GM23338 (cell line): ENCODE data around the gene DLX5. TPM values are rescaled to one million over a fixed set of nuclear protein-coding genes. Genes with fewer than 3 reads are reported as not detected.

Experiments
- ATAC-seq: fragments of 200-7000 bp; cut with Tn5 transposase; 3 replicates; pipeline ENCODE4 v1.9.1; 2020
- DNase-seq: peaks from one replicate; pipeline ENCODE4 v3.0.0-alpha.2; 2015; ENCODE audit warnings: low spot score
- H2AFZ ChIP-seq: fragments of 200-600 bp; sonication (generic); 2 replicates; pipeline ENCODE4 v1.8.0; 2016; ENCODE audit warnings: antibody characterized with exemption, mild to moderate bottlenecking, moderate library complexity
- H3F3A ChIP-seq: fragments of 200-600 bp; sonication (generic); replicated peaks from 2 replicates; pipeline ENCODE4 v1.8.0; 2017; ENCODE audit warnings: antibody characterized with exemption, mixed run types, low read depth
- H3K27ac ChIP-seq: fragments of 200-600 bp; sonication (generic); 2 replicates; pipeline ENCODE4 v1.6.1; 2016; ENCODE audit warnings: low read depth
- H3K27me3 ChIP-seq: fragments of 200-600 bp; sonication (generic); 2 replicates; pipeline ENCODE4 v1.8.0; 2016; ENCODE audit warnings: mild to moderate bottlenecking, mixed run types, moderate library complexity; ENCODE audit not compliant: insufficient read depth
- H3K36me3 ChIP-seq: fragments of 200-600 bp; sonication (generic); 2 replicates; pipeline ENCODE4 v1.8.0; 2016; ENCODE audit warnings: mild to moderate bottlenecking; ENCODE audit not compliant: insufficient read depth
- H3K4me1 ChIP-seq: fragments of 200-600 bp; sonication (generic); 2 replicates; pipeline ENCODE4 v1.8.0; 2016; ENCODE audit warnings: mild to moderate bottlenecking, moderate library complexity; ENCODE audit not compliant: insufficient read depth
- H3K4me2 ChIP-seq: fragments of 200-600 bp; sonication (generic); 2 replicates; pipeline ENCODE4 v1.7.1; 2017; ENCODE audit warnings: mixed run types
- H3K4me3 ChIP-seq: fragments of 200-600 bp; sonication (generic); 2 replicates; pipeline ENCODE4 v1.6.1; 2016; ENCODE audit warnings: mixed run types
- H3K79me2 ChIP-seq: fragments of 200-600 bp; sonication (generic); replicated peaks from 2 replicates; pipeline ENCODE4 v1.8.0; 2017; ENCODE audit warnings: mild to moderate bottlenecking; ENCODE audit not compliant: insufficient read depth
- H3K9me2 ChIP-seq: fragments of 200-600 bp; sonication (generic); 2 replicates; pipeline ENCODE4 v1.8.0; 2017; ENCODE audit not compliant: insufficient read depth
- H4K20me1 ChIP-seq: fragments of 200-600 bp; sonication (generic); replicated peaks from 2 replicates; pipeline ENCODE4 v1.8.0; 2017; ENCODE audit warnings: mild to moderate bottlenecking; ENCODE audit not compliant: insufficient read depth
- H3K27ac Mint-ChIP-seq: 2 replicates; pipeline ENCODE4 v1.8.0; 2020; ENCODE audit warnings: inconsistent platforms, mild to moderate bottlenecking, moderate library complexity, mixed read lengths
- H3K27me3 Mint-ChIP-seq: 3 replicates; pipeline ENCODE4 v1.8.0; 2022; ENCODE audit warnings: low read depth, mild to moderate bottlenecking, moderate library complexity, mixed read lengths, inconsistent platforms; ENCODE audit not compliant: insufficient read depth, poor library complexity
- H3K36me3 Mint-ChIP-seq: 3 replicates; pipeline ENCODE4 v1.8.0; 2021; ENCODE audit warnings: low read depth, mild to moderate bottlenecking, inconsistent platforms, moderate library complexity, mixed read lengths
- H3K4me1 Mint-ChIP-seq: 3 replicates; pipeline ENCODE4 v1.8.0; 2020; ENCODE audit warnings: mild to moderate bottlenecking, inconsistent platforms, mixed read lengths
- H3K4me3 Mint-ChIP-seq: 3 replicates; pipeline ENCODE4 v1.8.0; 2021; ENCODE audit warnings: moderate library complexity, mild to moderate bottlenecking, inconsistent platforms, mixed read lengths
- H3K9me3 Mint-ChIP-seq: 3 replicates; pipeline ENCODE4 v1.8.0; 2020; ENCODE audit warnings: moderate library complexity, mild to moderate bottlenecking, inconsistent platforms, mixed read lengths
- CREB1 ChIP-seq: fragments of 250-450 bp; sonication (Bioruptor Pico); IDR thresholded peaks from 2 replicates; pipeline ENCODE4 v1.5.0; 2020; ENCODE audit warnings: low read depth, mild to moderate bottlenecking, moderate library complexity
- EZH2 ChIP-seq: fragments of 200-600 bp; sonication (generic); IDR thresholded peaks from one replicate; pipeline ENCODE4 v1.8.0; 2017; ENCODE audit warnings: antibody characterized with exemption, mild to moderate bottlenecking, low read depth; ENCODE audit not compliant: unreplicated experiment
- EZH2phosphoT487 ChIP-seq: fragments of 200-600 bp; sonication (generic); IDR thresholded peaks from one replicate; pipeline ENCODE4 v1.8.1; 2018; ENCODE audit warnings: antibody characterized with exemption; ENCODE audit not compliant: unreplicated experiment
- STAT1 ChIP-seq: IDR thresholded peaks from one replicate; pipeline ENCODE4 v1.6.1; 2016; ENCODE audit warnings: antibody characterized with exemption; ENCODE audit not compliant: unreplicated experiment
- ZNF114 ChIP-seq: fragments of 250-450 bp; sonication (Bioruptor Pico); IDR thresholded peaks from 2 replicates; pipeline ENCODE4 v1.5.0; 2020; ENCODE audit warnings: mild to moderate bottlenecking, moderate library complexity
- polyA plus RNA-seq: library from polyadenylated mRNA; unstranded; fragments of >200 nt; fragmentation: Nextera tagmentation; extraction: Ambion mirVana; gene quantifications from 2 replicates; pipeline ENCODE4 v1.2.1, GENCODE V29; 2016
- total RNA-seq: library from RNA; depleted of rRNA; stranded (reverse); fragments of >200 nt; shearing (Covaris generic); gene quantifications from 2 replicates; pipeline ENCODE4 v1.2.3, GENCODE V29; 2014
- TF ChIP-seq, protein P1 (sequence below), 2 experiments: fragments of 200-600 bp in 1 of 2; sonication (generic) in 1 of 2; conservative IDR thresholded peaks; 2 replicates each; pipeline versions ENCODE4 v1.5.1 to v1.6.1; 2016 to 2017; ENCODE audit warnings: antibody characterized with exemption in 2 of 2, low read depth in 2 of 2, mild to moderate bottlenecking in 2 of 2, moderate library complexity in 1 of 2
- TF ChIP-seq, protein P2 (sequence below): fragments of 250-450 bp; sonication (Bioruptor Pico); IDR thresholded peaks from 2 replicates; pipeline ENCODE4 v1.5.0; 2020; ENCODE audit warnings: mild to moderate bottlenecking, moderate library complexity

The DLX5 gene
- total and polyA plus RNA-seq, 2 experiments from 2014 or later = not detected

DNA sequence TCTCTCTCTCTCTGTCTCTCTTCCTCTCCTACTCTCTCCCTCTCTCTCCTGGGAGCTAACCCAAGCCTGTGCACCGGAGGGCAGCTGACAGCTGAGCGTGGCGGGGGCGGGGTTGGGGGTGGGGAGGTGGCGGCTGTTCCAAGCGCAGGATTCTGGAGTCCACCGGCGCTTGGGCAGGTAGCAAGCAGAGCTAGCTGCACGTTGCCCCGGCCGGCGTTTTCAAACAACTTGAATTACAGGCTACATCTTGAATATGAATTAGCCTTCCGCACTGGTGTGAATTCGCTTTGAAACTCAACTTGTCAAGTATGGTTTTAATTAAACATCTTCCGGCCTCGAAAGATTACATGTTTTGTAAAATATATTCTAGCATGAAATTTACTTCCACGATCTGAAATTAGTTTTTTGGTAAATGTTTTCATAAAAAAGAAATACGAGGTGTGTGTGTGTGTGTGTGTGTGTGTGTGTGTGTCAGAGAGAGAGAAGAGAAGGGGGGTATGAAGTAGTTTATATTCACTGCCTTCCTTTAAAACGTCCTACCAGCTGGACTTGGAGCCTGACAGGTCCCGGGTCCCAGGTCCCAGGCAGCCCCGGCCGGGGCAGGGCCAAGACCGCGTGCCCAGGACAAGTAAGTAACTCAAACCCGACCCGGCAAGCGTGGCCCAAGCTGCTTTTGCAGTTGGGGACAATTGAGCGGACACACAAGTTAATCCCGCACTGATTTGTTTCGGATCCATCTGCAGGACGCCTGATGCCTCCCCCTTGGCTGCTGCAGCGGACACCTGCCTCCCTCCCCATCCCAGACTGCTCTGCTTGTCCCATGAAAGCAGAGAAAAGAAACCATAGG is 28.3 kb downstream of the DLX5 start:
- Histone ChIP-seq H3K9me2 (no peaks in the 10 kb centered on the region), H3K36me3 (no peaks in the 10 kb centered on the region), H3F3A (peaks cover 37% of the 10 kb centered on the region), H3K79me2 (no peaks in the 10 kb centered on the region), H3K4me1 (peaks cover 79% of the 10 kb centered on the region), H3K27me3 (peaks cover 100% of the 10 kb centered on the region), H4K20me1 (peaks cover 50% of the 10 kb centered on the region), H3K4me2 (peak overlapping the region; percentile 63), H3K4me3 (peak overlapping the region; percentile 31), H2AFZ (no peak overlapping the region), H3K27ac (no peak overlapping the region)
- H3K4me3 Mint-ChIP-seq = peak overlapping the region; percentile 46; the same call in 2 of the 3 replicates
- ATAC-seq (peak; percentile 30), DNase-seq (peak; percentile 78)
- H3K27me3 Mint-ChIP-seq = peaks cover 100% of the 10 kb centered on the region
- no peaks in the 10 kb centered on the region for H3K36me3 Mint-ChIP-seq
- H3K27ac Mint-ChIP-seq = no peak overlapping the region
- H3K4me1 Mint-ChIP-seq = peaks cover 70% of the 10 kb centered on the region
- TF ChIP-seq EZH2 = peak; percentile 88
- TF ChIP-seq ZNF114 = no peak
- TF ChIP-seq EZH2phosphoT487 = peak; percentile 48
- peaks cover 11% of the 10 kb centered on the region; the same call in 2 of the 3 replicates for H3K9me3 Mint-ChIP-seq

DNA sequence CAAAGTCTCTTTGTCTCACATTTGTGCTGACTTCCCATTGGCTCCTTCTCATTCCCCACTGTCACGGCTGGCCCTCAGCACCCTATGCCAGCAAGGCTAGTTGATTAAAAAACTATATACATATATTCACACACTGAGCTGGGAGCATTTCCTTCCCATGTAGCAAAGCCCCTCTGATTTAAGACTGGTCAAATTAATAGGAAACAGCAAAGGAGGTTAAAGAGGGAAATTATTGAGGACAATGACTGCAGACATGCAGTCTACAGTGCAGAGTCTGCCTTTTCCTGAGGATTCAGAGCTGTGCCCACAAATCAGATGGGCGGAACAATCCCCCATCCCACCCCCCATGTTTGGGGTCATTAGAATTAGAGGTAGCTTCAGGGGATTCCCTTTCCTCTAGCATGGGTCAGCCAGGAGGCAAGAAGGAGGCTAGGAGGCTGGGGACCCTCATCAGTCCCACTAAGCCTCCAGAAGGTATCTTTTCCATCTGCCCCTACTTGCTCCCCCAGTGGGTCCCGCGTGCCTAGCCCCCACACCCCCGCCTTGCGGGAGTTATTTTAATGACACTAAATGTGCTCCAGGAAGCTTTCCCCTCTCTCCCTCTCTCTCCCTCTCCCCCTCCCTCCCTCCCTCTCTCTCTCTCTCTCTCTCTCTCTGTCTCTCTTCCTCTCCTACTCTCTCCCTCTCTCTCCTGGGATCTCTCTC is 29.1 kb downstream of the DLX5 start:
- Histone ChIP-seq H3K27me3 (peaks cover 100% of the 10 kb centered on the region), H3K27ac (no peak overlapping the region), H3K79me2 (no peaks in the 10 kb centered on the region), H3K4me3 (peak overlapping the region; percentile 35; the same call in 1 of the 2 replicates), H3K9me2 (no peaks in the 10 kb centered on the region), H3K4me2 (peak overlapping the region; percentile 63), H3F3A (peaks cover 30% of the 10 kb centered on the region), H2AFZ (no peak overlapping the region), H3K4me1 (peaks cover 77% of the 10 kb centered on the region), H3K36me3 (no peaks in the 10 kb centered on the region), H4K20me1 (peaks cover 46% of the 10 kb centered on the region)
- H3K9me3 Mint-ChIP-seq = peaks cover 11% of the 10 kb centered on the region; the same call in 2 of the 3 replicates
- ATAC-seq = no peak
- no peak overlapping the region; the same call in 2 of the 3 replicates for H3K4me3 Mint-ChIP-seq
- no peaks in the 10 kb centered on the region for H3K36me3 Mint-ChIP-seq
- H3K27ac Mint-ChIP-seq = no peak overlapping the region
- H3K4me1 Mint-ChIP-seq = peaks cover 62% of the 10 kb centered on the region
- H3K27me3 Mint-ChIP-seq = peaks cover 100% of the 10 kb centered on the region
- DNase-seq = no peak
- TF ChIP-seq EZH2 (no peak), EZH2phosphoT487 (no peak), CREB1 (CRISPR knock-in tag) (no peak), STAT1 (no peak)
- TF ChIP-seq, protein P1, sequence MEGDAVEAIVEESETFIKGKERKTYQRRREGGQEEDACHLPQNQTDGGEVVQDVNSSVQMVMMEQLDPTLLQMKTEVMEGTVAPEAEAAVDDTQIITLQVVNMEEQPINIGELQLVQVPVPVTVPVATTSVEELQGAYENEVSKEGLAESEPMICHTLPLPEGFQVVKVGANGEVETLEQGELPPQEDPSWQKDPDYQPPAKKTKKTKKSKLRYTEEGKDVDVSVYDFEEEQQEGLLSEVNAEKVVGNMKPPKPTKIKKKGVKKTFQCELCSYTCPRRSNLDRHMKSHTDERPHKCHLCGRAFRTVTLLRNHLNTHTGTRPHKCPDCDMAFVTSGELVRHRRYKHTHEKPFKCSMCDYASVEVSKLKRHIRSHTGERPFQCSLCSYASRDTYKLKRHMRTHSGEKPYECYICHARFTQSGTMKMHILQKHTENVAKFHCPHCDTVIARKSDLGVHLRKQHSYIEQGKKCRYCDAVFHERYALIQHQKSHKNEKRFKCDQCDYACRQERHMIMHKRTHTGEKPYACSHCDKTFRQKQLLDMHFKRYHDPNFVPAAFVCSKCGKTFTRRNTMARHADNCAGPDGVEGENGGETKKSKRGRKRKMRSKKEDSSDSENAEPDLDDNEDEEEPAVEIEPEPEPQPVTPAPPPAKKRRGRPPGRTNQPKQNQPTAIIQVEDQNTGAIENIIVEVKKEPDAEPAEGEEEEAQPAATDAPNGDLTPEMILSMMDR (conservative IDR thresholded peaks at IDR 0.05; ENCODE audit: low read depth in 2 of 2) = no peak
- TF ChIP-seq, protein P2, sequence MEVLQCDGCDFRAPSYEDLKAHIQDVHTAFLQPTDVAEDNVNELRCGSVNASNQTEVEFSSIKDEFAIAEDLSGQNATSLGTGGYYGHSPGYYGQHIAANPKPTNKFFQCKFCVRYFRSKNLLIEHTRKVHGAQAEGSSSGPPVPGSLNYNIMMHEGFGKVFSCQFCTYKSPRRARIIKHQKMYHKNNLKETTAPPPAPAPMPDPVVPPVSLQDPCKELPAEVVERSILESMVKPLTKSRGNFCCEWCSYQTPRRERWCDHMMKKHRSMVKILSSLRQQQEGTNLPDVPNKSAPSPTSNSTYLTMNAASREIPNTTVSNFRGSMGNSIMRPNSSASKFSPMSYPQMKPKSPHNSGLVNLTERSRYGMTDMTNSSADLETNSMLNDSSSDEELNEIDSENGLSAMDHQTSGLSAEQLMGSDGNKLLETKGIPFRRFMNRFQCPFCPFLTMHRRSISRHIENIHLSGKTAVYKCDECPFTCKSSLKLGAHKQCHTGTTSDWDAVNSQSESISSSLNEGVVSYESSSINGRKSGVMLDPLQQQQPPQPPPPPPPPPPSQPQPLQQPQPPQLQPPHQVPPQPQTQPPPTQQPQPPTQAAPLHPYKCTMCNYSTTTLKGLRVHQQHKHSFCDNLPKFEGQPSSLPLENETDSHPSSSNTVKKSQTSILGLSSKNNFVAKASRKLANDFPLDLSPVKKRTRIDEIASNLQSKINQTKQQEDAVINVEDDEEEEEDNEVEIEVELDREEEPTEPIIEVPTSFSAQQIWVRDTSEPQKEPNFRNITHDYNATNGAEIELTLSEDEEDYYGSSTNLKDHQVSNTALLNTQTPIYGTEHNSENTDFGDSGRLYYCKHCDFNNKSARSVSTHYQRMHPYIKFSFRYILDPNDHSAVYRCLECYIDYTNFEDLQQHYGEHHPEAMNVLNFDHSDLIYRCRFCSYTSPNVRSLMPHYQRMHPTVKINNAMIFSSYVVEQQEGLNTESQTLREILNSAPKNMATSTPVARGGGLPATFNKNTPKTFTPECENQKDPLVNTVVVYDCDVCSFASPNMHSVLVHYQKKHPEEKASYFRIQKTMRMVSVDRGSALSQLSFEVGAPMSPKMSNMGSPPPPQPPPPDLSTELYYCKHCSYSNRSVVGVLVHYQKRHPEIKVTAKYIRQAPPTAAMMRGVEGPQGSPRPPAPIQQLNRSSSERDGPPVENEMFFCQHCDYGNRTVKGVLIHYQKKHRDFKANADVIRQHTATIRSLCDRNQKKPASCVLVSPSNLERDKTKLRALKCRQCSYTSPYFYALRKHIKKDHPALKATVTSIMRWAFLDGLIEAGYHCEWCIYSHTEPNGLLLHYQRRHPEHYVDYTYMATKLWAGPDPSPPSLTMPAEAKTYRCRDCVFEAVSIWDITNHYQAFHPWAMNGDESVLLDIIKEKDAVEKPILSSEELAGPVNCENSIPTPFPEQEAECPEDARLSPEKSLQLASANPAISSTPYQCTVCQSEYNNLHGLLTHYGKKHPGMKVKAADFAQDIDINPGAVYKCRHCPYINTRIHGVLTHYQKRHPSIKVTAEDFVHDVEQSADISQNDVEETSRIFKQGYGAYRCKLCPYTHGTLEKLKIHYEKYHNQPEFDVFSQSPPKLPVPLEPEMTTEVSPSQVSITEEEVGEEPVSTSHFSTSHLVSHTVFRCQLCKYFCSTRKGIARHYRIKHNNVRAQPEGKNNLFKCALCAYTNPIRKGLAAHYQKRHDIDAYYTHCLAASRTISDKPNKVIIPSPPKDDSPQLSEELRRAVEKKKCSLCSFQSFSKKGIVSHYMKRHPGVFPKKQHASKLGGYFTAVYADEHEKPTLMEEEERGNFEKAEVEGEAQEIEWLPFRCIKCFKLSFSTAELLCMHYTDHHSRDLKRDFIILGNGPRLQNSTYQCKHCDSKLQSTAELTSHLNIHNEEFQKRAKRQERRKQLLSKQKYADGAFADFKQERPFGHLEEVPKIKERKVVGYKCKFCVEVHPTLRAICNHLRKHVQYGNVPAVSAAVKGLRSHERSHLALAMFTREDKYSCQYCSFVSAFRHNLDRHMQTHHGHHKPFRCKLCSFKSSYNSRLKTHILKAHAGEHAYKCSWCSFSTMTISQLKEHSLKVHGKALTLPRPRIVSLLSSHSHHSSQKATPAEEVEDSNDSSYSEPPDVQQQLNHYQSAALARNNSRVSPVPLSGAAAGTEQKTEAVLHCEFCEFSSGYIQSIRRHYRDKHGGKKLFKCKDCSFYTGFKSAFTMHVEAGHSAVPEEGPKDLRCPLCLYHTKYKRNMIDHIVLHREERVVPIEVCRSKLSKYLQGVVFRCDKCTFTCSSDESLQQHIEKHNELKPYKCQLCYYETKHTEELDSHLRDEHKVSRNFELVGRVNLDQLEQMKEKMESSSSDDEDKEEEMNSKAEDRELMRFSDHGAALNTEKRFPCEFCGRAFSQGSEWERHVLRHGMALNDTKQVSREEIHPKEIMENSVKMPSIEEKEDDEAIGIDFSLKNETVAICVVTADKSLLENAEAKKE (CRISPR knock-in tag) = no peak
